ENCODE results near the gene DNMT3A.

DNMT3A gene

GRCh38 chr2:25358249-25358815 lies 16.6 kb upstream of the DNMT3A start:
- no peak for TF ChIP-seq CTCF (IDR thresholded peaks at IDR 0.05; ENCODE audit: low read depth, low read length)
- no peak for DNase-seq (ENCODE audit: extremely low read depth, low read depth)

GRCh38 chr2:25356088-25356487 lies 14.4 kb upstream of the DNMT3A start:
- TF ChIP-seq CTCF (IDR thresholded peaks at IDR 0.05; ENCODE audit: low read depth, low read length), result no peak
- DNase-seq (ENCODE audit: extremely low read depth, low read depth), result no peak

GRCh38 chr2:25355270-25355669 lies 13.5 kb upstream of the DNMT3A start:
- no peak for DNase-seq (ENCODE audit: extremely low read depth, low read depth)
- no peak for TF ChIP-seq CTCF (IDR thresholded peaks at IDR 0.05; ENCODE audit: low read depth, low read length)

- no peak for TF ChIP-seq CTCF (IDR thresholded peaks at IDR 0.05; ENCODE audit: low read depth, low read length)
- no peak for DNase-seq (ENCODE audit: extremely low read depth, low read depth)
Observed at GRCh38 chr2:25354116-25354515, 12.4 kb upstream of the DNMT3A start.

- TF ChIP-seq CTCF (IDR thresholded peaks at IDR 0.05; ENCODE audit: low read depth, low read length), result no peak
- DNase-seq (ENCODE audit: extremely low read depth, low read depth), result no peak
Observed at GRCh38 chr2:25349397-25349796, 7.7 kb upstream of the DNMT3A start.

- no peak for TF ChIP-seq CTCF (IDR thresholded peaks at IDR 0.05; ENCODE audit: low read depth, low read length)
- DNase-seq (ENCODE audit: extremely low read depth, low read depth), result no peak
Observed at GRCh38 chr2:25347846-25348245, 6.1 kb upstream of the DNMT3A start.

GRCh38 chr2:25347205-25347815 lies 5.6 kb upstream of the DNMT3A start:
- TF ChIP-seq CTCF (IDR thresholded peaks at IDR 0.05; ENCODE audit: low read depth, low read length), result no peak
- DNase-seq (ENCODE audit: extremely low read depth, low read depth), result no peak

Data from AG09319 (cell line).